ENCODE results near the gene TMED10.

GRCh38 chr14:75101491-75101890, 74.9 kb downstream of the TMED10 start:
- TF ChIP-seq CTCF (IDR thresholded peaks at IDR 0.05), result no peak
- TF ChIP-seq POLR2A (IDR thresholded peaks at IDR 0.05), result no peak
